OCI-LY3 (cell line): ENCODE measurements around the gene ERLEC1.

Experiments
- H2AFZ ChIP-seq: fragments of 200-600, 300-600 bp; shearing (Covaris generic); 2 replicates; pipeline ENCODE4 v1.6.0; 2014; ENCODE audit warnings: antibody characterized with exemption, low read depth, low read length
- H3K27ac ChIP-seq: fragments of 200-600, 300-600 bp; sonication (generic); 2 replicates; pipeline ENCODE4 v1.5.1; 2014; ENCODE audit warnings: mild to moderate bottlenecking, low read length, moderate library complexity, mixed read lengths
- H3K27me3 ChIP-seq: fragments of 200-600, 300-600 bp; sonication (generic); 2 replicates; pipeline ENCODE4 v1.6.1; 2014; ENCODE audit warnings: low read depth, low read length, mixed read lengths
- H3K36me3 ChIP-seq: fragments of 200-600, 300-600 bp; sonication (generic); replicated peaks from 2 replicates; pipeline ENCODE3; 2014; ENCODE audit warnings: low read depth, low read length, mixed read lengths
- H3K4me1 ChIP-seq: fragments of 300-600, 200-600 bp; sonication (generic); 2 replicates; pipeline ENCODE4 v1.6.1; 2014; ENCODE audit warnings: low read length, mixed read lengths
- H3K4me2 ChIP-seq: fragments of 200-600, 300-600 bp; sonication (generic); 2 replicates; pipeline ENCODE4 v1.6.1; 2014; ENCODE audit warnings: low read length, mixed read lengths
- H3K4me3 ChIP-seq: fragments of 300-600, 200-600 bp; sonication (generic); 2 replicates; pipeline ENCODE4 v1.5.1; 2014; ENCODE audit warnings: antibody characterized with exemption, mild to moderate bottlenecking, low read length, moderate library complexity
- H3K79me2 ChIP-seq: fragments of 300-600, 200-600 bp; shearing (Covaris generic); 2 replicates; pipeline ENCODE4 v1.6.1; 2014; ENCODE audit warnings: mild to moderate bottlenecking, low read length, mixed read lengths
- H3K9ac ChIP-seq: fragments of 300-600, 200-600 bp; shearing (Covaris generic); 2 replicates; pipeline ENCODE4 v1.6.0; 2014; ENCODE audit warnings: mild to moderate bottlenecking, low read length, moderate library complexity
- H3K9me3 ChIP-seq: fragments of 200-600, 300-600 bp; shearing (Covaris generic); 2 replicates; pipeline ENCODE4 v1.6.1; 2014; ENCODE audit warnings: low read length, mixed read lengths; ENCODE audit not compliant: insufficient read depth
- H4K20me1 ChIP-seq: fragments of 200-600, 300-600 bp; sonication (generic); 2 replicates; pipeline ENCODE4 v1.6.1; 2016; ENCODE audit warnings: low read length, mixed read lengths; ENCODE audit not compliant: insufficient read depth
- EZH2phosphoT487 ChIP-seq: fragments of 200-600 bp; shearing (Covaris generic); IDR thresholded peaks from 2 replicates; pipeline ENCODE4 v1.6.1; 2018; ENCODE audit warnings: antibody characterized with exemption, mixed run types, low read depth
- TF ChIP-seq, protein P1 (sequence below): fragments of 200-600, 300-600 bp; sonication (generic); IDR thresholded peaks from 2 replicates; pipeline ENCODE4 v1.5.1; 2014; ENCODE audit warnings: antibody characterized with exemption, low read length, low read depth

ERLEC1 gene

DNA sequence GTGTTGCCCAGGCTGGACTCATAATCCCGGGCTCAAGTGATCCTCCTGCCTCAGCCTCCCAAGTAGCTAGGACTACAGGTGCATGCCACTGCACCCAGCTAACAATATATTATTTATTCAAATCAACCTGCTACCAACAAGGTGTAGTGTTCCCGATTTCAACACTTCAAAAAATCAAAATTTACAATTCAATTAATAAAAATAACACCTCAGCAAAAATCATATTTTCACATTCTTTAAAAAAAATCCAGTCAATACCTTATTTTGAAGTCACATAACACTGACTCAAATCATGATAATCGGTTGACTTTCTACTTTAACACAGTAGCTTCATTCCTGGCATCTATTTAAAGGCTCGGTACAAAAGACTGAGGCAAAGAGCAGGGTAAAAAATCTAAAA, 65.7 kb downstream of the ERLEC1 start:
- no peaks in the 10 kb centered on the region for H3K79me2 ChIP-seq
- H3K4me3 ChIP-seq: no peak overlapping the region
- no peak overlapping the region for H3K4me2 ChIP-seq
- H3K9ac ChIP-seq: no peak overlapping the region
- no peaks in the 10 kb centered on the region for H3K9me3 ChIP-seq
- H3K36me3 ChIP-seq: peaks cover 10% of the 10 kb centered on the region
- H3K27ac ChIP-seq: no peak overlapping the region
- no peaks in the 10 kb centered on the region for H3K27me3 ChIP-seq
- H3K4me1 ChIP-seq: no peaks in the 10 kb centered on the region
- TF ChIP-seq, protein P1, sequence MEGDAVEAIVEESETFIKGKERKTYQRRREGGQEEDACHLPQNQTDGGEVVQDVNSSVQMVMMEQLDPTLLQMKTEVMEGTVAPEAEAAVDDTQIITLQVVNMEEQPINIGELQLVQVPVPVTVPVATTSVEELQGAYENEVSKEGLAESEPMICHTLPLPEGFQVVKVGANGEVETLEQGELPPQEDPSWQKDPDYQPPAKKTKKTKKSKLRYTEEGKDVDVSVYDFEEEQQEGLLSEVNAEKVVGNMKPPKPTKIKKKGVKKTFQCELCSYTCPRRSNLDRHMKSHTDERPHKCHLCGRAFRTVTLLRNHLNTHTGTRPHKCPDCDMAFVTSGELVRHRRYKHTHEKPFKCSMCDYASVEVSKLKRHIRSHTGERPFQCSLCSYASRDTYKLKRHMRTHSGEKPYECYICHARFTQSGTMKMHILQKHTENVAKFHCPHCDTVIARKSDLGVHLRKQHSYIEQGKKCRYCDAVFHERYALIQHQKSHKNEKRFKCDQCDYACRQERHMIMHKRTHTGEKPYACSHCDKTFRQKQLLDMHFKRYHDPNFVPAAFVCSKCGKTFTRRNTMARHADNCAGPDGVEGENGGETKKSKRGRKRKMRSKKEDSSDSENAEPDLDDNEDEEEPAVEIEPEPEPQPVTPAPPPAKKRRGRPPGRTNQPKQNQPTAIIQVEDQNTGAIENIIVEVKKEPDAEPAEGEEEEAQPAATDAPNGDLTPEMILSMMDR: no peak
- TF ChIP-seq EZH2phosphoT487: no peak
- no peak overlapping the region for H2AFZ ChIP-seq
- no peaks in the 10 kb centered on the region for H4K20me1 ChIP-seq

DNA sequence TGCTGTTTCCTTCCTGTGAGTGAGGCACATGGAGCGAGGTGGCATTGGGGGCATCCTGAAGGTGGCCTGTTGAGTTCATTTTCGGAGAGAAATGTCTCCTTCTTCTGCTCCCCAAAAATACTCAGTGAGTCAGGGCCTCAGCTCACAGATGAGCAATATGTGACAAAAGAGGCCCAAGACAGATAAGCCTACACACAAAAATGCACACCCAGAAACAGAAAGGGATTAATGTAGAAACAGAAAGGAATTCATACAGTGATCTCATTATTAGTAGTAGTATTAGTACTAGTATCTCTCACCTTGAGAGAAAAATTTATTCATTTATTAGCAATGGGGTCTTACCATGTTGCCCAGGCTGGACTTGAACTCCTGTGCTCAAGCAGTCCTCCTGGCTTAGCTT, 67.8 kb downstream of the ERLEC1 start:
- H3K27me3 ChIP-seq: no peaks in the 10 kb centered on the region
- no peak overlapping the region for H3K4me2 ChIP-seq
- no peaks in the 10 kb centered on the region for H3K4me1 ChIP-seq
- peaks cover 10% of the 10 kb centered on the region for H3K36me3 ChIP-seq
- H2AFZ ChIP-seq: no peak overlapping the region
- H3K27ac ChIP-seq: no peak overlapping the region
- no peaks in the 10 kb centered on the region for H3K9me3 ChIP-seq
- no peaks in the 10 kb centered on the region for H4K20me1 ChIP-seq
- TF ChIP-seq, protein P1: no peak
- TF ChIP-seq EZH2phosphoT487: no peak
- H3K79me2 ChIP-seq: no peaks in the 10 kb centered on the region
- no peak overlapping the region for H3K9ac ChIP-seq
- H3K4me3 ChIP-seq: no peak overlapping the region

DNA sequence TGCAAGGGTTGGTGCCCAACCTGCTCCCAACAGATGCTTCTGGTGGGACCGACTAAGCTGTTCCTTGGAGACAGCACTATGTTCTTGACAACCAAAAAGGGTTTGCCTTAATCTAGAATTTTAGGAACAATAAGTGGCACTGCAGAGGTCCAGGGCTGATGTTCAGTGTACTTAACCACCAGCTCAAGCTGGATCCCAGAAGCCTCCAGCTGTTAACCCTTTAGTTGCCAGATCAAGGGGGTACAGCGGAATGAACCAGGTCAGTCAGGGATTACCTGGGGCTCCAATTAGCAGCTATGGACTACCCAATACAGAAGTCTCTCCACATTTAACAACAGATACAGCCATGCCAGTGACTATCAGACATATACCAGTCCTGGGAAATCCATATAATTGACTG, 69.4 kb downstream of the ERLEC1 start:
- no peak for TF ChIP-seq EZH2phosphoT487
- no peaks in the 10 kb centered on the region for H4K20me1 ChIP-seq
- H3K4me3 ChIP-seq: no peak overlapping the region
- H3K9ac ChIP-seq: no peak overlapping the region
- H3K4me2 ChIP-seq: no peak overlapping the region
- H3K36me3 ChIP-seq: peaks cover 10% of the 10 kb centered on the region
- no peaks in the 10 kb centered on the region for H3K27me3 ChIP-seq
- no peak overlapping the region for H2AFZ ChIP-seq
- no peak overlapping the region for H3K27ac ChIP-seq
- H3K4me1 ChIP-seq: no peaks in the 10 kb centered on the region
- H3K79me2 ChIP-seq: no peaks in the 10 kb centered on the region
- H3K9me3 ChIP-seq: no peaks in the 10 kb centered on the region

DNA sequence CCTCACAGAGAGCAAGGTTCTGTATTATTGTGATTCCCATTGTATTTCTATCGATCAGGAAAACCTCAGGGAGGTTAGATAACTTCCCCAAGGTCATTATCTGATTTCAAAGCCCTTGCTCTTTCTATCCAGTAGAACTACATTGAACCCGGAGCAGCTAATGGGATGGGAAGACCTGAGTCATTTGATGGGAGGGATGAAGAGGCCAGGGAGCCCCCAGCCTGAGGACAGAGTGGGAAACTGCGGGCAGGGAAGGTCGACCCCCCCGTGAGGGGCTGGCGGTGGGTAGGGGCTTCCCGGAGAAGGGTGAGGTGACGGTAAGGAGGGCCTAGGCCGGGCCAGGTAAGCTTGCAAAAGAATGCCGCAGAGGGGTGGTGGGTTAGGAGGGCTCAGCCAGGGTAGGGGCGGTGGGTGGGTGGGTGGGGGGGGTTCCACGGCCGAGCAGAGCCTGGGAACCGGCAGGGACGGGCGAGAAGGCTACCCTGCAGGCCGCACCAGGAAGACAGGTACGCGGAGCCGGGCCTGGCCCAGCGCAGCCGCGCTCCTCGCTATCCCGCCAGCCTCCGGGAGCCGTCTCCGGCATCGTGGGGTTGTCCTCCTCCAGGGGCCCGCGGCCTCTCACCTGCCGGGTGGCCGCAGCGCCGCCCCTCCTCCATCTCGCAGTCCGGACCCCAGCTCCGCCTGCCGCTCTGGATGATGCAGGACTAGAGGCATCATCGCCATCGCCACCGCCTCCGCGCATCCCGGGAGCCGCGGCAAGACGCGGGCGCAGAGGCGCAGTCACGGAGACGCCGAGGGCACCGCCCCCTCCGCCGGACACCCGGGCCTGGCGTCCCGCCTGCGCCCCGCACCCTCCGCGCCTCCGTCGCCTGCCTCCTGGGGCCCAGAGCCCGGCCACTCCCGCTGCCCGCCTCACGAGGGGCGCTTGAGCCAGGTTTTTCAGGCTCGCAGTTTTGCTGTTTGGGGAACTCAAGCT, 72.7 kb downstream of the ERLEC1 start, which contains the start of gene GPR75:
Gene GPR75 (minus strand): TSS at position 762 of the 976 bp plus-strand sequence. CDS start 5,211 bp downstream, outside the sequence.
- Histone ChIP-seq H3K27ac (no peak within 1 kb of the TSS), H3K4me3 (no peak within 1 kb of the TSS), H3K79me2 (no peaks in the 10 kb centered on the region), H2AFZ (no peak within 1 kb of the TSS), H3K9ac (no peak within 1 kb of the TSS), H3K4me2 (no peak within 1 kb of the TSS), H3K36me3 (peaks cover 4% of the 10 kb centered on the region), H3K4me1 (no peaks in the 10 kb centered on the region), H3K9me3 (no peaks in the 10 kb centered on the region), H3K27me3 (no peaks in the 10 kb centered on the region), H4K20me1 (no peaks in the 10 kb centered on the region)
- no peak for TF ChIP-seq EZH2phosphoT487
- TF ChIP-seq, protein P1: no peak
